Activated T-helper 1 cell treated with anti-CD3 and anti-CD28 coated beads, Interleukin-12 subunit alpha, Interleukin-12 subunit beta, Interleukin-2, Interleukin-4 antibody, amounts not matched to agents 30 ng/mL and 10 ng/mL and 1 ng/mL, durations not matched to agents 14 hours and 24 hours and 36 hours (primary cell): ENCODE measurements around the gene SHB. TPM values are rescaled to one million over a fixed set of nuclear protein-coding genes. Genes with fewer than 3 reads are reported as not detected.

ENCODE experiments used
- DNase-seq: peaks from one replicate; pipeline ENCODE4 v3.0.0; 2021; ENCODE audit warnings: low spot score
- H3K27ac Mint-ChIP-seq: one replicate; pipeline ENCODE4 v1.8.0; 2021; ENCODE audit warnings: mild to moderate bottlenecking, mixed read lengths
- H3K27me3 Mint-ChIP-seq: one replicate; pipeline ENCODE4 v1.8.0; 2022; ENCODE audit warnings: mild to moderate bottlenecking, moderate library complexity, mixed read lengths; ENCODE audit not compliant: insufficient read depth
- H3K36me3 Mint-ChIP-seq: one replicate; pipeline ENCODE4 v1.8.0; 2021; ENCODE audit warnings: low read depth, mixed read lengths
- H3K4me1 Mint-ChIP-seq: one replicate; pipeline ENCODE4 v1.8.0; 2021; ENCODE audit warnings: low read depth, mixed read lengths
- H3K4me3 Mint-ChIP-seq: one replicate; pipeline ENCODE4 v1.8.0; 2021; ENCODE audit warnings: mild to moderate bottlenecking, moderate library complexity, mixed read lengths
- H3K9me3 Mint-ChIP-seq: one replicate; pipeline ENCODE4 v1.8.0; 2021; ENCODE audit warnings: mixed read lengths
- intact Hi-C: fragments of 100-400 bp; cut with micrococcal nuclease; formaldehyde crosslinking; loops from one replicate; pipeline ENCODE4 v1.15.1; 2024
- total RNA-seq: library from RNA; stranded (reverse); gene quantifications from 2 replicates; pipeline ENCODE4 v1.2.3, GENCODE V29; 2022

The SHB gene
- total RNA-seq, 1 donor from 2014 or later: 1.7 TPM

- peaks cover 1% of the 10 kb centered on the region for H3K27me3 Mint-ChIP-seq
- H3K4me3 Mint-ChIP-seq: no peak overlapping the region
- peak overlapping the region; percentile 3 for H3K27ac Mint-ChIP-seq
- H3K36me3 Mint-ChIP-seq: no peaks in the 10 kb centered on the region
- intact Hi-C loops: no loop called here
- peaks cover 22% of the 10 kb centered on the region for H3K4me1 Mint-ChIP-seq
- no peaks in the 10 kb centered on the region for H3K9me3 Mint-ChIP-seq
- no peak for DNase-seq
These were observed 104.9 kb downstream of the SHB start for GRCh38 chr9:37963936-37964739.

DNA sequence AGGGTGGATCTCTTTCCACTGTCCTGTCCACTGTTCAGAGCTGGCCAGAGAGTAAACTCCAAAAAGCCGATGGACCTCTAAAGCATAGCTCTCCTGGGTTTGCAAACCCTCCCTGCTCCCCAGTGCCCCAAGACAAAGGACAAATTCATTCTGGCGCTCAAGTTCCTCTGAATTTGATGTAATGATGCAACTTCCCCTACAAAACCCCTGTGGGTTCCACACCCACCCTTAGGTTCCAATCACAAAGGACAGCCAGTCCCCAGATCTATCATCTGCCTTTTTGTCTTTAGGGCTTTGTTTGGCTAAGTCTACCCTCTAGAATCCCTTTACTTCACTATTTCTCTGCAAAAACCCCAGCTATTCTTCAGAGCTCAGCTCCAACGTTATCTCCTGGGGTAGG lies 107.7 kb downstream of the SHB start:
- Mint-ChIP-seq H3K9me3 (no peaks in the 10 kb centered on the region), H3K4me1 (peaks cover 22% of the 10 kb centered on the region), H3K27me3 (peaks cover 1% of the 10 kb centered on the region), H3K36me3 (no peaks in the 10 kb centered on the region), H3K27ac (no peak overlapping the region), H3K4me3 (no peak overlapping the region)
- DNase-seq: no peak
- intact Hi-C loops: no loop called here

GRCh38 chr9:37960631-37961030 lies 108.4 kb downstream of the SHB start:
- Mint-ChIP-seq H3K4me3 (no peak overlapping the region), H3K27ac (no peak overlapping the region), H3K27me3 (peaks cover 1% of the 10 kb centered on the region), H3K9me3 (no peaks in the 10 kb centered on the region), H3K4me1 (peaks cover 22% of the 10 kb centered on the region), H3K36me3 (no peaks in the 10 kb centered on the region)
- DNase-seq: no peak
- intact Hi-C loops: no loop called here

- peaks cover 1% of the 10 kb centered on the region for H3K27me3 Mint-ChIP-seq
- no peak overlapping the region for H3K27ac Mint-ChIP-seq
- no peak overlapping the region for H3K4me3 Mint-ChIP-seq
- intact Hi-C loops: no loop called here
- no peaks in the 10 kb centered on the region for H3K36me3 Mint-ChIP-seq
- H3K4me1 Mint-ChIP-seq: peaks cover 22% of the 10 kb centered on the region
- no peak for DNase-seq
- H3K9me3 Mint-ChIP-seq: no peaks in the 10 kb centered on the region
These were observed 109.1 kb downstream of the SHB start for GRCh38 chr9:37959976-37960375.

DNA sequence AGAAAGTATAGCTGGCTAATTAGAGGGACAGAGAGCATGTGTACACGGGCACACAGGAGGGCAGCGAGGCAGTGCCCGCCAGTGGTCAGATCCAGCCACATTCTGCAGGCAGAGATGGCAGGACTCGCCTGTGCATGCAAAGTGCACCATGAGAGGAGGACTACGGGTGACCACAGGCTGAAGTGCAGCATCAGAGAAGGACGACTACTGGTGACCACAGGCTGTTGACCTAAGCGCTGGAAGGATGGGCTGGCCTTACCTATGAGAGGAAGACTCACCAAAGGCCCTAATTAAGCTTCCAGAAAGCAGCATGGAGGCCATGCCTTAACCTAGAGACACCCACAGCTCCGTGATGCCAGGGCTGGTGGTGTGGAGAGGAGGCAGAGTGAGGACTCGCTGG lies 110.9 kb downstream of the SHB start:
- H3K36me3 Mint-ChIP-seq: peaks cover 1% of the 10 kb centered on the region
- no peaks in the 10 kb centered on the region for H3K27me3 Mint-ChIP-seq
- H3K9me3 Mint-ChIP-seq: no peaks in the 10 kb centered on the region
- peaks cover 30% of the 10 kb centered on the region for H3K4me1 Mint-ChIP-seq
- H3K4me3 Mint-ChIP-seq: no peak overlapping the region
- DNase-seq: no peak
- no peak overlapping the region for H3K27ac Mint-ChIP-seq
- intact Hi-C loops: no loop called here

DNA sequence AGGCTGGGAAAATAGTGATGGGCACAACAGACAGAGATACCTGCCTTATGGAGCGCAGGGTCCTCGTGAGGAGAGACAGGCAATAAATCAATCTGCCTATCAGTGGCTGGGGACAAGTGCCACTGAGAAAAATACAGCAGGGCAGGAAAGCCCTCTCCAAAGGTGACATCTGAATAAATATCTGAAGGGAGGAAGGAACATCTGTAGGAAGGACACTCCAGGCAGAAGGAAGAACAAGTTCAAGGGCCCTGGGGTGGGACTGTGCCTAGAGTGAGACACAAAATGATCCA lies 111.4 kb downstream of the SHB start:
- Mint-ChIP-seq H3K27ac (no peak overlapping the region), H3K36me3 (peaks cover 1% of the 10 kb centered on the region), H3K4me3 (no peak overlapping the region), H3K27me3 (no peaks in the 10 kb centered on the region), H3K4me1 (peaks cover 35% of the 10 kb centered on the region), H3K9me3 (no peaks in the 10 kb centered on the region)
- DNase-seq: no peak
- intact Hi-C loops: no loop called here

GRCh38 chr9:37956904-37957663 lies 111.9 kb downstream of the SHB start:
- peaks cover 41% of the 10 kb centered on the region for H3K4me1 Mint-ChIP-seq
- H3K27me3 Mint-ChIP-seq: no peaks in the 10 kb centered on the region
- no peak overlapping the region for H3K27ac Mint-ChIP-seq
- H3K36me3 Mint-ChIP-seq: peaks cover 1% of the 10 kb centered on the region
- no peak for DNase-seq
- intact Hi-C loops: no loop called here
- H3K4me3 Mint-ChIP-seq: no peak overlapping the region
- H3K9me3 Mint-ChIP-seq: no peaks in the 10 kb centered on the region

GRCh38 chr9:37956423-37956820 lies 112.6 kb downstream of the SHB start:
- H3K36me3 Mint-ChIP-seq: peaks cover 3% of the 10 kb centered on the region
- intact Hi-C loops: no loop called here
- no peaks in the 10 kb centered on the region for H3K27me3 Mint-ChIP-seq
- peaks cover 43% of the 10 kb centered on the region for H3K4me1 Mint-ChIP-seq
- H3K4me3 Mint-ChIP-seq: no peak overlapping the region
- no peak overlapping the region for H3K27ac Mint-ChIP-seq
- H3K9me3 Mint-ChIP-seq: no peaks in the 10 kb centered on the region
- DNase-seq: no peak

GRCh38 chr9:37955781-37956422 lies 113.1 kb downstream of the SHB start:
- Mint-ChIP-seq H3K36me3 (peaks cover 3% of the 10 kb centered on the region), H3K4me3 (no peak overlapping the region), H3K4me1 (peaks cover 38% of the 10 kb centered on the region), H3K27me3 (no peaks in the 10 kb centered on the region), H3K27ac (no peak overlapping the region), H3K9me3 (no peaks in the 10 kb centered on the region)
- DNase-seq: no peak
- intact Hi-C loops: no loop called here

GRCh38 chr9:37954581-37954981 lies 114.4 kb downstream of the SHB start:
- Mint-ChIP-seq H3K9me3 (no peaks in the 10 kb centered on the region), H3K27ac (peak overlapping the region; percentile 81), H3K36me3 (peaks cover 3% of the 10 kb centered on the region), H3K27me3 (no peaks in the 10 kb centered on the region), H3K4me1 (peaks cover 38% of the 10 kb centered on the region), H3K4me3 (peak overlapping the region; percentile 21)
- DNase-seq: no peak
- intact Hi-C loops: loop anchor here (1.0 to 5.0 kb wide), 3 partner anchors 40 to 113 kb away; partner anchors contain the start of gene SHB

DNA sequence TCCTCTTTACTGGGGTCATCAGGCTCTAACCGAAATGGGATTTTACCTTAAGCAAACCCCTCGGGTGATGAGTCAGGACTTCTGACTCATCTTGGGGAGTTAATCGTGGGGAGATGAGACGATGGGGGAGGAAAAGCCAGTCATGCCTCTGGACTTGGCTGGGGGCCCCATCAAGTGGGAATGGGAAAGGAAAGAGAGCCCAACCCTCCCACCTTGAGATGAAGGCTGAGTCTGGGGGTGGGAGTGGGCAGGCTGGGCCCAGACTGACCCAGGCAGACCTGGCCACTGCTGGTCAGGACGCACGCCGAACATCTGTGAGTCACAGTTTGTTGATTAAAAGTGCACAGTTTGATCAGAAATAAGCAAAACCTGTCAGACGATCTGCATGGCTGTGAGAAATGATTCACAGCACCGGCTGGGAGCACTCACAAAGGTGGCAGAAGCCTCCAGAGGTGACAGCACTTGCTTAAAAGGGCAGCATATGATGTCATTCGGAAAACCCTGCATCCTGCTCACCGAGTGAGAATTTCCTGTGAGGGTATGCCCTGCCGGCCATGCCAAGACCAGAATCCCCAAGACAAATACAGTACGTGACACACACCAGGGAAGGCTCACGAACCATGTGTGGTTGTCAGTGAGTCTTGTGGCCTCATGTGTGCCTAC lies 115.1 kb downstream of the SHB start:
- H3K27me3 Mint-ChIP-seq: no peaks in the 10 kb centered on the region
- intact Hi-C loops: loop anchor here (1.0 to 5.0 kb wide), 3 partner anchors 40 to 113 kb away; partner anchors contain the start of gene SHB
- H3K4me3 Mint-ChIP-seq: peak overlapping the region; percentile 27
- H3K36me3 Mint-ChIP-seq: peaks cover 3% of the 10 kb centered on the region
- DNase-seq: peak; percentile 15
- H3K9me3 Mint-ChIP-seq: no peaks in the 10 kb centered on the region
- peaks cover 38% of the 10 kb centered on the region for H3K4me1 Mint-ChIP-seq
- H3K27ac Mint-ChIP-seq: peak overlapping the region; percentile 81

GRCh38 chr9:37953206-37953774 lies 115.7 kb downstream of the SHB start:
- Mint-ChIP-seq H3K27me3 (no peaks in the 10 kb centered on the region), H3K4me1 (peaks cover 38% of the 10 kb centered on the region), H3K36me3 (peaks cover 3% of the 10 kb centered on the region), H3K9me3 (no peaks in the 10 kb centered on the region), H3K4me3 (peak overlapping the region; percentile 27), H3K27ac (peak overlapping the region; percentile 81)
- intact Hi-C loops: loop anchor here (5.0 kb wide), 2 partner anchors 41 to 114 kb away; partner anchors contain the start of gene SHB
- no peak for DNase-seq
